HCT116 (cell line): ENCODE data around the gene CSNK1G2. TPM values are rescaled to one million over a fixed set of nuclear protein-coding genes. Genes with fewer than 3 reads are reported as not detected.

Experiments
- ATAC-seq: fragments of 200-7000 bp; cut with Tn5 transposase; 2 replicates; pipeline ENCODE4 v1.9.1; 2020; ENCODE audit warnings: mild to moderate bottlenecking, moderate library complexity
- BruUV-seq: library from RNA; stranded (reverse); fragments of 400-500 nt; replicated peaks from 2 replicates; lab custom pipeline; 2021; lab: Mats Ljungman, UMichigan
- CTCF ChIA-PET: fragments of 300-600 bp; sonication (Branson Sonifier 250); formaldehyde crosslinking; loops from one replicate; lab custom pipeline; 2021; ENCODE audit warnings: antibody characterized with exemption; lab: Charles Lee
- POLR2A ChIA-PET: fragments of 300-600, 350-600 bp; sonication (Branson Sonifier 250); formaldehyde crosslinking; loops from one replicate; lab custom pipeline; 2021; ENCODE audit warnings: antibody characterized with exemption; lab: Charles Lee
- RAD21 ChIA-PET, 2 experiments: fragments of 300-600 bp; sonication (Branson Sonifier 250); formaldehyde crosslinking; loops; one replicate each; lab custom pipeline; 2023; ENCODE audit warnings: low total read pairs in 2 of 2; ENCODE audit not compliant: uncharacterized antibody in 2 of 2, unreplicated experiment in 2 of 2, low non-redundant PET in 1 of 2; lab: Charles Lee
- DNase-seq: peaks from one replicate; pipeline ENCODE4 v3.0.0-alpha.2; 2010; ENCODE audit warnings: low read depth, low spot score
- H2AFZ ChIP-seq: fragments of 200-600 bp; shearing (Covaris generic), sonication (generic); 2 replicates; pipeline ENCODE4 v1.6.1; 2017; ENCODE audit warnings: low read depth, mixed run types, mixed read lengths, antibody characterized with exemption, low read length; ENCODE audit not compliant: poor library complexity, severe bottlenecking
- H3K27ac ChIP-seq: 2 replicates; pipeline ENCODE4 v1.5.1; 2012; ENCODE audit warnings: low read depth, low read length
- H3K27me3 ChIP-seq: fragments of 200-600 bp; sonication (generic); 2 replicates; pipeline ENCODE4 v1.6.1; 2016; ENCODE audit warnings: mixed run types, low read length, mixed read lengths; ENCODE audit not compliant: insufficient read depth
- H3K36me3 ChIP-seq, 2 experiments: fragments of 200-500 bp in 1 of 2; fragments of 200-600 bp in 1 of 2; sonication (Bioruptor generic) in 1 of 2; sonication (generic) in 1 of 2; 2 replicates each; pipeline versions ENCODE4 v1.5.1 to v1.6.1; 2014 to 2016; ENCODE audit warnings: low read length in 2 of 2, inconsistent platforms in 1 of 2, mixed read lengths in 1 of 2, mixed run types in 1 of 2; ENCODE audit not compliant: insufficient read depth in 2 of 2, control insufficient read depth in 1 of 2
- H3K4me1 ChIP-seq, 2 experiments: fragments of 200-600 bp in 1 of 2; sonication (generic) in 1 of 2; 2 replicates each; pipeline versions ENCODE4 v1.5.1 to v1.6.1; 2012 to 2017; ENCODE audit warnings: low read length in 2 of 2, inconsistent platforms in 1 of 2, mild to moderate bottlenecking in 1 of 2, mixed read lengths in 1 of 2, mixed run types in 1 of 2, moderate library complexity in 1 of 2; ENCODE audit not compliant: insufficient read depth in 2 of 2, control insufficient read depth in 1 of 2
- H3K4me2 ChIP-seq: fragments of 200-600 bp; sonication (generic); 2 replicates; pipeline ENCODE4 v1.6.1; 2017; ENCODE audit warnings: mixed run types, low read length, mixed read lengths
- H3K4me3 ChIP-seq, 2 experiments: fragments of 200-600 bp in 1 of 2; sonication (generic) in 1 of 2; replicated peaks in 1 of 2; 2 replicates each; pipeline ENCODE4 v1.5.1; 2011 to 2016; ENCODE audit warnings: low read length in 2 of 2, control low read depth in 1 of 2, low read depth in 1 of 2, mild to moderate bottlenecking in 1 of 2, mixed read lengths in 1 of 2, mixed run types in 1 of 2
- H3K79me2 ChIP-seq: fragments of 200-600 bp; sonication (generic); 2 replicates; pipeline ENCODE4 v1.6.1; 2017; ENCODE audit warnings: mild to moderate bottlenecking, mixed run types, low read length, moderate library complexity, mixed read lengths; ENCODE audit not compliant: insufficient read depth
- H3K9ac ChIP-seq: fragments of 200-600 bp; sonication (generic); 2 replicates; pipeline ENCODE4 v1.6.1; 2016; ENCODE audit warnings: low read length, mixed read lengths
- H3K9me2 ChIP-seq: fragments of 200-600 bp; sonication (generic), shearing (Covaris generic); 2 replicates; pipeline ENCODE4 v1.6.1; 2017; ENCODE audit warnings: mixed run types, mild to moderate bottlenecking, moderate library complexity; ENCODE audit not compliant: insufficient read depth
- H3K9me3 ChIP-seq, 2 experiments: fragments of 200-500 bp in 1 of 2; fragments of 200-600 bp in 1 of 2; sonication (Bioruptor generic) in 1 of 2; sonication (generic) in 1 of 2; 2 replicates each; pipeline ENCODE4 v1.6.1; 2014 to 2017; ENCODE audit warnings: low read length in 2 of 2, mixed read lengths in 2 of 2, inconsistent platforms in 1 of 2, low read depth in 1 of 2, mild to moderate bottlenecking in 1 of 2, mixed run types in 1 of 2, moderate library complexity in 1 of 2; ENCODE audit not compliant: control insufficient read depth in 1 of 2, insufficient read depth in 1 of 2
- H4K20me1 ChIP-seq: fragments of 200-600 bp; sonication (generic), shearing (Covaris generic); 2 replicates; pipeline ENCODE4 v1.6.1; 2017; ENCODE audit warnings: mixed run types, mild to moderate bottlenecking, moderate library complexity; ENCODE audit not compliant: insufficient read depth
- ELF1 ChIP-seq: IDR thresholded peaks from 2 replicates; pipeline ENCODE4 v1.6.1; 2012; ENCODE audit warnings: low read depth, borderline replicate concordance
- EZH2 ChIP-seq: fragments of 200-600 bp; sonication (generic); IDR thresholded peaks from 2 replicates; pipeline ENCODE4 v1.6.1; 2017; ENCODE audit warnings: antibody characterized with exemption, mixed run types
- EZH2phosphoT487 ChIP-seq: fragments of 200-600 bp; IDR thresholded peaks from 2 replicates; pipeline ENCODE4 v1.6.1; 2018; ENCODE audit warnings: antibody characterized with exemption, borderline replicate concordance
- FOSL1 ChIP-seq: IDR thresholded peaks from 2 replicates; pipeline ENCODE4 v1.6.1; 2012; ENCODE audit warnings: low read depth
- POLR2A ChIP-seq: IDR thresholded peaks from 2 replicates; pipeline ENCODE4 v1.7.0; 2011; ENCODE audit warnings: borderline replicate concordance; ENCODE audit not compliant: insufficient read depth, insufficient read length; ENCODE audit errors: extremely low read depth
- SP1 ChIP-seq: IDR thresholded peaks from 2 replicates; pipeline ENCODE4 v1.6.1; 2012; ENCODE audit warnings: low read depth
- TCF7L2 ChIP-seq: IDR thresholded peaks from 2 replicates; pipeline ENCODE4 v1.7.0; 2011; ENCODE audit warnings: borderline replicate concordance, inconsistent platforms; ENCODE audit not compliant: insufficient read depth, insufficient read length; ENCODE audit errors: extremely low read depth
- YY1 ChIP-seq: IDR thresholded peaks from 2 replicates; pipeline ENCODE4 v1.6.1; 2011; ENCODE audit warnings: low read length, low read depth, moderate library complexity, mild to moderate bottlenecking; ENCODE audit not compliant: insufficient replicate concordance; ENCODE audit errors: extremely low read depth
- ZFX ChIP-seq: fragments of 450-650 bp; IDR thresholded peaks from 2 replicates; pipeline ENCODE4 v1.6.1; 2017
- ZNF274 ChIP-seq: fragments of 200-500 bp; sonication (Bioruptor generic); IDR thresholded peaks from 2 replicates; pipeline ENCODE4 v1.6.1; 2014; ENCODE audit warnings: mild to moderate bottlenecking, low read depth, low read length, inconsistent platforms
- intact Hi-C: fragments of 100-400 bp; cut with micrococcal nuclease; formaldehyde crosslinking; loops from 2 replicates; pipeline ENCODE4 v1.10.0; 2022
- total RNA-seq: library from RNA; stranded (reverse); gene quantifications from one replicate; pipeline ENCODE4 v1.2.1, GENCODE V29; 2021; ENCODE audit not compliant: unreplicated experiment
- TF ChIP-seq, protein P1 (sequence below): IDR thresholded peaks from 2 replicates; pipeline ENCODE4 v1.6.1; 2012; ENCODE audit warnings: low read depth

The CSNK1G2 gene
- total RNA-seq, 1 experiment from 2014 or later = 97.9 TPM

DNA sequence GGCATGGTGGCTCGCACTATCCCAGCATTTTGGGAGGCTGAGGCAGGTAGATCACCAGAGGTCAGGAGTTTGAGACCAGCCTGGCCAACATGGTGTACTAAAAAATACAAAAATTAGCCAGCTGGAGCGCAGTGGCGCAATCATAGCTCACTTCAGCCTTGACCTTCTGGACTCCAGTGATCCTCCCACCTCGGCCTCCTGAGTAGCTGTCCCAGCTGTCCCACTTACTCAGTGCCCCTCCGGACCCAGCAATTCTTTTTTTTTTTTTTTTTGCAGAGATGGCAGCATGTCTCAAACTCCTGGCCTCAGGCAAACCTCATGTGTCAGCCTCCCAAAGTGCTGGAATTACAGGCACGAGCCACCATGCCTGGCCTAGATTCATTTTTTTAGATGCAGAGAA is 38.0 kb upstream of the CSNK1G2 start:
- peaks cover 23% of the 10 kb centered on the region for H3K79me2 ChIP-seq
- no peak overlapping the region for H3K4me2 ChIP-seq
- peaks cover 13 to 30% of the 10 kb centered on the region in 2 experiments; a peak in 3 of 4 replicates for H3K4me1 ChIP-seq
- H3K9me2 ChIP-seq = no peaks in the 10 kb centered on the region
- H2AFZ ChIP-seq = no peak overlapping the region
- H3K27ac ChIP-seq = no peak overlapping the region
- ChIA-PET POLR2A (interaction anchor here (0.7 kb wide), 1 partner anchor 917 kb away, joined by 4 read pairs; no protein-coding TSS in a partner anchor), RAD21 (interaction anchor here in 1 of 2 experiments (0.7 kb wide), 1 partner anchor 566 kb away, joined by 4 read pairs; no protein-coding TSS in a partner anchor), CTCF (no interaction called here)
- ATAC-seq = no peak
- intact Hi-C loops = no loop called here
- DNase-seq = no peak
- no peaks in the 10 kb centered on the region for H4K20me1 ChIP-seq
- no peaks in the 10 kb centered on the region for H3K9me3 ChIP-seq
- BruUV-seq = no TSS peak
- no peak overlapping the region for H3K9ac ChIP-seq
- H3K4me3 ChIP-seq = no peak overlapping the region
- no peaks in the 10 kb centered on the region for H3K36me3 ChIP-seq
- TF ChIP-seq ZNF274 = no peak
- TF ChIP-seq ELF1 = no peak
- no peak for TF ChIP-seq POLR2A
- TF ChIP-seq SP1 = no peak
- TF ChIP-seq, protein P1, sequence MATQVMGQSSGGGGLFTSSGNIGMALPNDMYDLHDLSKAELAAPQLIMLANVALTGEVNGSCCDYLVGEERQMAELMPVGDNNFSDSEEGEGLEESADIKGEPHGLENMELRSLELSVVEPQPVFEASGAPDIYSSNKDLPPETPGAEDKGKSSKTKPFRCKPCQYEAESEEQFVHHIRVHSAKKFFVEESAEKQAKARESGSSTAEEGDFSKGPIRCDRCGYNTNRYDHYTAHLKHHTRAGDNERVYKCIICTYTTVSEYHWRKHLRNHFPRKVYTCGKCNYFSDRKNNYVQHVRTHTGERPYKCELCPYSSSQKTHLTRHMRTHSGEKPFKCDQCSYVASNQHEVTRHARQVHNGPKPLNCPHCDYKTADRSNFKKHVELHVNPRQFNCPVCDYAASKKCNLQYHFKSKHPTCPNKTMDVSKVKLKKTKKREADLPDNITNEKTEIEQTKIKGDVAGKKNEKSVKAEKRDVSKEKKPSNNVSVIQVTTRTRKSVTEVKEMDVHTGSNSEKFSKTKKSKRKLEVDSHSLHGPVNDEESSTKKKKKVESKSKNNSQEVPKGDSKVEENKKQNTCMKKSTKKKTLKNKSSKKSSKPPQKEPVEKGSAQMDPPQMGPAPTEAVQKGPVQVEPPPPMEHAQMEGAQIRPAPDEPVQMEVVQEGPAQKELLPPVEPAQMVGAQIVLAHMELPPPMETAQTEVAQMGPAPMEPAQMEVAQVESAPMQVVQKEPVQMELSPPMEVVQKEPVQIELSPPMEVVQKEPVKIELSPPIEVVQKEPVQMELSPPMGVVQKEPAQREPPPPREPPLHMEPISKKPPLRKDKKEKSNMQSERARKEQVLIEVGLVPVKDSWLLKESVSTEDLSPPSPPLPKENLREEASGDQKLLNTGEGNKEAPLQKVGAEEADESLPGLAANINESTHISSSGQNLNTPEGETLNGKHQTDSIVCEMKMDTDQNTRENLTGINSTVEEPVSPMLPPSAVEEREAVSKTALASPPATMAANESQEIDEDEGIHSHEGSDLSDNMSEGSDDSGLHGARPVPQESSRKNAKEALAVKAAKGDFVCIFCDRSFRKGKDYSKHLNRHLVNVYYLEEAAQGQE = no peak
- no peak for TF ChIP-seq EZH2
- TF ChIP-seq ZFX = no peak
- no peak for TF ChIP-seq FOSL1
- no peak for TF ChIP-seq TCF7L2
- no peak for TF ChIP-seq YY1
- TF ChIP-seq EZH2phosphoT487 = no peak
- no peaks in the 10 kb centered on the region for H3K27me3 ChIP-seq
